OCI-LY3 (cell line): ENCODE measurements around the gene PKDREJ.

Experiments
- H2AFZ ChIP-seq: fragments of 200-600, 300-600 bp; shearing (Covaris generic); 2 replicates; pipeline ENCODE4 v1.6.0; 2014; ENCODE audit warnings: antibody characterized with exemption, low read depth, low read length
- H3K27ac ChIP-seq: fragments of 200-600, 300-600 bp; sonication (generic); 2 replicates; pipeline ENCODE4 v1.5.1; 2014; ENCODE audit warnings: mild to moderate bottlenecking, low read length, moderate library complexity, mixed read lengths
- H3K27me3 ChIP-seq: fragments of 200-600, 300-600 bp; sonication (generic); 2 replicates; pipeline ENCODE4 v1.6.1; 2014; ENCODE audit warnings: low read depth, low read length, mixed read lengths
- H3K36me3 ChIP-seq: fragments of 200-600, 300-600 bp; sonication (generic); replicated peaks from 2 replicates; pipeline ENCODE3; 2014; ENCODE audit warnings: low read depth, low read length, mixed read lengths
- H3K4me1 ChIP-seq: fragments of 300-600, 200-600 bp; sonication (generic); 2 replicates; pipeline ENCODE4 v1.6.1; 2014; ENCODE audit warnings: low read length, mixed read lengths
- H3K4me2 ChIP-seq: fragments of 200-600, 300-600 bp; sonication (generic); 2 replicates; pipeline ENCODE4 v1.6.1; 2014; ENCODE audit warnings: low read length, mixed read lengths
- H3K4me3 ChIP-seq: fragments of 300-600, 200-600 bp; sonication (generic); 2 replicates; pipeline ENCODE4 v1.5.1; 2014; ENCODE audit warnings: antibody characterized with exemption, mild to moderate bottlenecking, low read length, moderate library complexity
- H3K79me2 ChIP-seq: fragments of 300-600, 200-600 bp; shearing (Covaris generic); 2 replicates; pipeline ENCODE4 v1.6.1; 2014; ENCODE audit warnings: mild to moderate bottlenecking, low read length, mixed read lengths
- H3K9ac ChIP-seq: fragments of 300-600, 200-600 bp; shearing (Covaris generic); 2 replicates; pipeline ENCODE4 v1.6.0; 2014; ENCODE audit warnings: mild to moderate bottlenecking, low read length, moderate library complexity
- H3K9me3 ChIP-seq: fragments of 200-600, 300-600 bp; shearing (Covaris generic); 2 replicates; pipeline ENCODE4 v1.6.1; 2014; ENCODE audit warnings: low read length, mixed read lengths; ENCODE audit not compliant: insufficient read depth
- H4K20me1 ChIP-seq: fragments of 200-600, 300-600 bp; sonication (generic); 2 replicates; pipeline ENCODE4 v1.6.1; 2016; ENCODE audit warnings: low read length, mixed read lengths; ENCODE audit not compliant: insufficient read depth
- EZH2phosphoT487 ChIP-seq: fragments of 200-600 bp; shearing (Covaris generic); IDR thresholded peaks from 2 replicates; pipeline ENCODE4 v1.6.1; 2018; ENCODE audit warnings: antibody characterized with exemption, mixed run types, low read depth
- TF ChIP-seq, protein P1 (sequence below): fragments of 200-600, 300-600 bp; sonication (generic); IDR thresholded peaks from 2 replicates; pipeline ENCODE4 v1.5.1; 2014; ENCODE audit warnings: antibody characterized with exemption, low read length, low read depth

PKDREJ gene

DNA sequence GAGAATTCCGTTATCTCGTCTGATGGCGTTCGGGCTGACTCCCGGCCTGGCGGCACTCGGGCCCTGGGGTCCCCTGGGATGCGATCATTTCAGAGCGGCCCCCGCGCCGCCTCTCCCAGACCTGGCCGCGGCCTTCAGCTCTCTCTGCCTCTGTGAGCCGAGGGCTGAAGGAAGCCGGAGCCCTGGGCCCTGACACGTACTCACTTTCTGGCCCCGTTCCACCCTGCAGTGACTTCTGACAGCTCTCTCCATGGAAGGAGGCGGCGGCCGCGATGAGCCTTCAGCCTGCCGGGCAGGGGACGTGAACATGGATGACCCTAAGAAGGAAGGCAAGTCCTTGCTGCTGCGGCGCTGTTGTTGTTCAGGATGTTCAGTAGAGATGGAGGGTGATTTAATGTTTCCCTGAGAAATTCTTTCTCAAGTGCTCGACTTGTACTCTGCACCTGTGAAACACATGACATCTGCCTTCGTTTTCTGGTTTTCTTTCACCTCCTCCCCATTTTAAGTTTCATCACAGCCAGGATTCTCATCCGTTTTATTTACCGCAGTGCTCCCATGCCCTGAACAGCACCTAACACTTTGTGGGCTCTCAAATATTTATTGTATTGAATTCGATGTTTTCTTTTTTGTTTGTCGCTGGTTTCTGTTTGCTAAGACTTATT lies 34.1 kb upstream of the PKDREJ start:
- peak overlapping the region; percentile 84 for H3K9ac ChIP-seq

DNA sequence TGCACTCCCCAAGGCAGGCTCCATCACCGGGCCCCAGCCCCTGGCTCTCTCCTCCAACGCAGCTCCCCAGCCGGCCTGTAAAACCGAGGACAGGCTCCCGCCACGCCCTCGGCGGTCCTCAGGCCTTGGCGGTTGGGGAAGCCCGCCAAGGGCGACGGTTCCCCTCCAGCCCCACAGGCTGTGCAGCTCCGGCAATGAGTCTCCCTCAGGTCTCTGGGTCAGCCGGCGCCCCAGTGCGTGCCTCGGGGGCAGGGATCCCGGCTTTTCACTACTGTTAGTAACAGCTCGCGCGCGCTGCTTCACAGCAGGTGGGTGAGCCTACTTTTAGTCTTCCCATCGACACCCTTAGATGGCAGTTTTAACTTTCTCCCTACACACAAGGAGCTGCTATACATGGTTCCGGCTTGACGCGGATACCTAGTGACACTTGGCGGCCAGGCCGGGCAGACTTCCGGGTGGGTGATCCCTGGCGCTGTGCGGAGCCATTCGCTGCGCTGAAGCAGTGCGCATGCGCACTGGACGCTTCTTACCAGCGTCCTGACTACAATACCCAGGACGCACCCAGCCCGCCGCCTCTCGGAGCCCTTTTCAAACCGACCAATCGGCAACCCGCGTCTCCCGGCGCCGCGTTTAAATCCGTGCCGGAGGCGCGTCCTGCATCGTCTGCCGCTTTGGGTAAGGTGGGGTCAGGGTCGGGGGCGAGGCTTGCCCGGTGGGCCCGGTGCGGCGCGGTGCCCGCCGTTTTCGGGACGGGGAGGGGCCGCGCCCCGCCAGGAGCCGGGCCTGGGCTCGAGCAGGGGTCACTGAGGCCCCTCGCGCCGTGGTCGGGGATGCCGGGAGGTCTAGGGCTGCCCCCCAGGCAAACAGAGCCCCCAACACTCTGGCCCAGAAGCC lies 33.4 kb upstream of the PKDREJ start, which contains the start of gene GTSE1:
Gene GTSE1, plus strand, starts transcription at position 614 of the 894 bp plus-strand sequence. CDS start 531 bp downstream, outside the sequence.
- Histone ChIP-seq H3K27me3 (no peaks in the 10 kb centered on the region), H3K9me3 (no peaks in the 10 kb centered on the region), H2AFZ (peak within 1 kb of the TSS; percentile 28; the same call in 1 of the 2 replicates), H3K9ac (peak within 1 kb of the TSS; percentile 85), H3K4me1 (peaks cover 16% of the 10 kb centered on the region), H3K27ac (peak within 1 kb of the TSS; percentile 72), H3K4me2 (peak within 1 kb of the TSS; percentile 96), H4K20me1 (no peaks in the 10 kb centered on the region), H3K36me3 (peaks cover 28% of the 10 kb centered on the region), H3K4me3 (peak within 1 kb of the TSS; percentile 95), H3K79me2 (peaks cover 45% of the 10 kb centered on the region)
- TF ChIP-seq EZH2phosphoT487: no peak
- TF ChIP-seq, protein P1, sequence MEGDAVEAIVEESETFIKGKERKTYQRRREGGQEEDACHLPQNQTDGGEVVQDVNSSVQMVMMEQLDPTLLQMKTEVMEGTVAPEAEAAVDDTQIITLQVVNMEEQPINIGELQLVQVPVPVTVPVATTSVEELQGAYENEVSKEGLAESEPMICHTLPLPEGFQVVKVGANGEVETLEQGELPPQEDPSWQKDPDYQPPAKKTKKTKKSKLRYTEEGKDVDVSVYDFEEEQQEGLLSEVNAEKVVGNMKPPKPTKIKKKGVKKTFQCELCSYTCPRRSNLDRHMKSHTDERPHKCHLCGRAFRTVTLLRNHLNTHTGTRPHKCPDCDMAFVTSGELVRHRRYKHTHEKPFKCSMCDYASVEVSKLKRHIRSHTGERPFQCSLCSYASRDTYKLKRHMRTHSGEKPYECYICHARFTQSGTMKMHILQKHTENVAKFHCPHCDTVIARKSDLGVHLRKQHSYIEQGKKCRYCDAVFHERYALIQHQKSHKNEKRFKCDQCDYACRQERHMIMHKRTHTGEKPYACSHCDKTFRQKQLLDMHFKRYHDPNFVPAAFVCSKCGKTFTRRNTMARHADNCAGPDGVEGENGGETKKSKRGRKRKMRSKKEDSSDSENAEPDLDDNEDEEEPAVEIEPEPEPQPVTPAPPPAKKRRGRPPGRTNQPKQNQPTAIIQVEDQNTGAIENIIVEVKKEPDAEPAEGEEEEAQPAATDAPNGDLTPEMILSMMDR: peak; percentile 53

More for the DNA sequence above, 34.1 kb upstream of the PKDREJ start:
- Histone ChIP-seq H3K4me3 (peak overlapping the region; percentile 95), H3K27me3 (no peaks in the 10 kb centered on the region), H3K79me2 (peaks cover 47% of the 10 kb centered on the region), H3K36me3 (peaks cover 27% of the 10 kb centered on the region), H3K4me1 (peaks cover 16% of the 10 kb centered on the region), H4K20me1 (no peaks in the 10 kb centered on the region), H3K4me2 (peak overlapping the region; percentile 93), H3K27ac (peak overlapping the region; percentile 50), H3K9me3 (no peaks in the 10 kb centered on the region), H2AFZ (0 out of 2 replicates have a peak overlapping the region, but pooled peaks have one; percentile 26)
- TF ChIP-seq, protein P1: no peak
- no peak for TF ChIP-seq EZH2phosphoT487

DNA sequence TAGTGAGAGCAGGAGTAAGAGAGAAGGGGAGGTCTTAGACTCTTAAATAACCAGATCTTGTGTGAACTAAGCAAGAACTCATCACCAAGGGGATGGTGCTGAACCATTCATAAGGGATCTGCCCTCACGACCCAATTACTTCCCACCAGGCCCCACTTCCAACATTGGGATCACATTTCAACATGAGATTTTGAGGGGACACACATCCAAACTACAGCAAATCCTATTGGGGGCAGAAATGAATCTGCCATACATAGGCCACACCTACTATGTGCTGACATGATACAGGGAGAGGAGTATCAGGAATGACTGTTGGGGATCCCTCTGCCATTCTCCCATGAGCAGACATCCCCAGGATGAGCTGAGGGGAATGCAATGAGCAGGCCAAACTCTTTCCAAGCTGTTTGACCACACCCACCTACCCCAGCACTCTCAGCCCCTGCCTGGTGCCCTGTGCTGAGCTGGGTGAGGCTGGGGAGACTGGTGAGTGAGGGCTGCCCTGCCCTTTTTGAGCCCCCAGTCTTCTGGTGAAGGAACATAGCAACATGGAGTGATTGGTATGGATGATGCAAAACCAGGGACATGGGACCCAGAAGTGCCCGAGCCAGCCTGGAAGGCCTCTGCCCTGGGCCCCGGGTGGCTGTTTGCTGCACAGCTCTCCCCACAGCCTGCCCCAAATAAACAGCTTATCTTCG lies 32.3 kb upstream of the PKDREJ start:
- peak overlapping the region; percentile 28; the same call in 1 of the 2 replicates for H2AFZ ChIP-seq
- peaks cover 16% of the 10 kb centered on the region for H3K4me1 ChIP-seq
- no peak for TF ChIP-seq EZH2phosphoT487
- TF ChIP-seq, protein P1: no peak

More for the DNA sequence above, 32.3 kb upstream of the PKDREJ start:
- peak overlapping the region; percentile 95 for H3K4me3 ChIP-seq
- H3K9ac ChIP-seq: peak overlapping the region; percentile 85
- no peaks in the 10 kb centered on the region for H4K20me1 ChIP-seq
- H3K36me3 ChIP-seq: peaks cover 20% of the 10 kb centered on the region
- peak overlapping the region; percentile 96 for H3K4me2 ChIP-seq
- H3K9me3 ChIP-seq: no peaks in the 10 kb centered on the region
- H3K79me2 ChIP-seq: peaks cover 37% of the 10 kb centered on the region
- H3K27ac ChIP-seq: peak overlapping the region; percentile 72
- H3K27me3 ChIP-seq: no peaks in the 10 kb centered on the region
